ENCODE measurements around the gene ANKRD13D.

Gene ANKRD13D

GRCh38 chr11:67287355-67288197 is 1.5 kb upstream of the ANKRD13D start:
- peaks cover 87 to 91% of the 10 kb centered on the region in 2 experiments for H3K4me1 ChIP-seq (ENCODE audit: control insufficient read depth in 1 of 2, insufficient read depth in 1 of 2, low read depth in 1 of 2, low read length in 1 of 2)
- H3K4me3 ChIP-seq (ENCODE audit: low read depth in 1 of 2, low read length in 1 of 2), result peak overlapping the region; percentile 87 to 95
- no peak for TF ChIP-seq CTCF (IDR thresholded peaks at IDR 0.05)
- H3K9me3 ChIP-seq, result no peaks in the 10 kb centered on the region
- peaks cover 73% of the 10 kb centered on the region for H3K36me3 ChIP-seq
- peak overlapping the region; percentile 99 for H3K27ac ChIP-seq
- H3K27me3 ChIP-seq, result no peaks in the 10 kb centered on the region

GRCh38 chr11:67288198-67288451 is 978 bp upstream of the ANKRD13D start:
- Histone ChIP-seq H3K4me3 (ENCODE audit: low read depth in 1 of 2, low read length in 1 of 2) (peak overlapping the region; percentile 87 to 95), H3K4me1 (ENCODE audit: control insufficient read depth in 1 of 2, insufficient read depth in 1 of 2, low read depth in 1 of 2, low read length in 1 of 2) (peaks cover 87 to 91% of the 10 kb centered on the region in 2 experiments), H3K36me3 (peaks cover 73% of the 10 kb centered on the region), H3K27ac (peak overlapping the region; percentile 99), H3K27me3 (no peaks in the 10 kb centered on the region), H3K9me3 (no peaks in the 10 kb centered on the region)
- TF ChIP-seq CTCF (IDR thresholded peaks at IDR 0.05), result no peak

GRCh38 chr11:67288452-67289225 is 464 bp upstream of the ANKRD13D start:
- Histone ChIP-seq H3K27me3 (no peaks in the 10 kb centered on the region), H3K9me3 (no peaks in the 10 kb centered on the region), H3K4me3 (ENCODE audit: low read depth in 1 of 2, low read length in 1 of 2) (peak overlapping the region; percentile 87 to 95), H3K36me3 (peaks cover 76% of the 10 kb centered on the region), H3K27ac (peak overlapping the region; percentile 99), H3K4me1 (ENCODE audit: control insufficient read depth in 1 of 2, insufficient read depth in 1 of 2, low read depth in 1 of 2, low read length in 1 of 2) (peaks cover 87 to 91% of the 10 kb centered on the region in 2 experiments)
- peak; percentile 71 for TF ChIP-seq CTCF (IDR thresholded peaks at IDR 0.05)

GRCh38 chr11:67289651-67290479 is 762 bp downstream of the ANKRD13D start:
- peaks cover 76% of the 10 kb centered on the region for H3K36me3 ChIP-seq
- no peak for TF ChIP-seq CTCF (IDR thresholded peaks at IDR 0.05)
- H3K27ac ChIP-seq, result peak overlapping the region; percentile 99
- H3K27me3 ChIP-seq, result no peaks in the 10 kb centered on the region
- peak overlapping the region; percentile 77 to 87 for H3K4me3 ChIP-seq (ENCODE audit: low read depth in 1 of 2, low read length in 1 of 2)
- H3K4me1 ChIP-seq (ENCODE audit: control insufficient read depth in 1 of 2, insufficient read depth in 1 of 2, low read depth in 1 of 2, low read length in 1 of 2), result peaks cover 85 to 90% of the 10 kb centered on the region in 2 experiments
- no peaks in the 10 kb centered on the region for H3K9me3 ChIP-seq

GRCh38 chr11:67290801-67291200 is 1.7 kb downstream of the ANKRD13D start:
- TF ChIP-seq CTCF (IDR thresholded peaks at IDR 0.05), result no peak
- H3K27ac ChIP-seq, result peak overlapping the region; percentile 99
- peaks cover 76 to 84% of the 10 kb centered on the region in 2 experiments for H3K4me1 ChIP-seq (ENCODE audit: control insufficient read depth in 1 of 2, insufficient read depth in 1 of 2, low read depth in 1 of 2, low read length in 1 of 2)
- no peaks in the 10 kb centered on the region for H3K9me3 ChIP-seq
- H3K4me3 ChIP-seq (ENCODE audit: low read depth in 1 of 2, low read length in 1 of 2), result peak overlapping the region; percentile 77 to 87
- peaks cover 76% of the 10 kb centered on the region for H3K36me3 ChIP-seq
- no peaks in the 10 kb centered on the region for H3K27me3 ChIP-seq
